ENCODE measurements around the gene EGLN3.

DNA sequence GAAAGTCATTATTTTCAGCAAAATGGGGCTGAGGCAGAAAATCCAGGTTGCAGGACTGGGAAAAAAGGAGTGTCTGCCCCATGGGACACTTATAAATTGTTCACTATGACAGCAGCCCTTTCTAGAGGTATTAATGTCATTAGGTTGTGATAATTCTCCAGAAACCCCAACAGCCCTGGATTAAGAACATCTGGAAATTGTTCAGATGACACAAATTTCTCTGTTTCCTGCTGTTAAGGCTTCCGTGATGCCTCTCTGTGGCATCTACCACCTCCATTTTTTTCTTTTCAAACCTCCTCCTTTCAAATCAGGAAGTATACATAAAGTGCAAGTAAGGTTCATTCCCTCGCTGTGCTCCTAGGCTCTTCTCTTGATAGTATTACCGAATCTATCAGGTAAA is 25.6 kb downstream of the EGLN3 start:
- TF ChIP-seq, protein P1, sequence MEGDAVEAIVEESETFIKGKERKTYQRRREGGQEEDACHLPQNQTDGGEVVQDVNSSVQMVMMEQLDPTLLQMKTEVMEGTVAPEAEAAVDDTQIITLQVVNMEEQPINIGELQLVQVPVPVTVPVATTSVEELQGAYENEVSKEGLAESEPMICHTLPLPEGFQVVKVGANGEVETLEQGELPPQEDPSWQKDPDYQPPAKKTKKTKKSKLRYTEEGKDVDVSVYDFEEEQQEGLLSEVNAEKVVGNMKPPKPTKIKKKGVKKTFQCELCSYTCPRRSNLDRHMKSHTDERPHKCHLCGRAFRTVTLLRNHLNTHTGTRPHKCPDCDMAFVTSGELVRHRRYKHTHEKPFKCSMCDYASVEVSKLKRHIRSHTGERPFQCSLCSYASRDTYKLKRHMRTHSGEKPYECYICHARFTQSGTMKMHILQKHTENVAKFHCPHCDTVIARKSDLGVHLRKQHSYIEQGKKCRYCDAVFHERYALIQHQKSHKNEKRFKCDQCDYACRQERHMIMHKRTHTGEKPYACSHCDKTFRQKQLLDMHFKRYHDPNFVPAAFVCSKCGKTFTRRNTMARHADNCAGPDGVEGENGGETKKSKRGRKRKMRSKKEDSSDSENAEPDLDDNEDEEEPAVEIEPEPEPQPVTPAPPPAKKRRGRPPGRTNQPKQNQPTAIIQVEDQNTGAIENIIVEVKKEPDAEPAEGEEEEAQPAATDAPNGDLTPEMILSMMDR (IDR thresholded peaks at IDR 0.05) = no peak
- no peak for TF ChIP-seq POLR2AphosphoS5 (IDR thresholded peaks at IDR 0.05; ENCODE audit: low read depth, low read length)
- TF ChIP-seq, protein P2, sequence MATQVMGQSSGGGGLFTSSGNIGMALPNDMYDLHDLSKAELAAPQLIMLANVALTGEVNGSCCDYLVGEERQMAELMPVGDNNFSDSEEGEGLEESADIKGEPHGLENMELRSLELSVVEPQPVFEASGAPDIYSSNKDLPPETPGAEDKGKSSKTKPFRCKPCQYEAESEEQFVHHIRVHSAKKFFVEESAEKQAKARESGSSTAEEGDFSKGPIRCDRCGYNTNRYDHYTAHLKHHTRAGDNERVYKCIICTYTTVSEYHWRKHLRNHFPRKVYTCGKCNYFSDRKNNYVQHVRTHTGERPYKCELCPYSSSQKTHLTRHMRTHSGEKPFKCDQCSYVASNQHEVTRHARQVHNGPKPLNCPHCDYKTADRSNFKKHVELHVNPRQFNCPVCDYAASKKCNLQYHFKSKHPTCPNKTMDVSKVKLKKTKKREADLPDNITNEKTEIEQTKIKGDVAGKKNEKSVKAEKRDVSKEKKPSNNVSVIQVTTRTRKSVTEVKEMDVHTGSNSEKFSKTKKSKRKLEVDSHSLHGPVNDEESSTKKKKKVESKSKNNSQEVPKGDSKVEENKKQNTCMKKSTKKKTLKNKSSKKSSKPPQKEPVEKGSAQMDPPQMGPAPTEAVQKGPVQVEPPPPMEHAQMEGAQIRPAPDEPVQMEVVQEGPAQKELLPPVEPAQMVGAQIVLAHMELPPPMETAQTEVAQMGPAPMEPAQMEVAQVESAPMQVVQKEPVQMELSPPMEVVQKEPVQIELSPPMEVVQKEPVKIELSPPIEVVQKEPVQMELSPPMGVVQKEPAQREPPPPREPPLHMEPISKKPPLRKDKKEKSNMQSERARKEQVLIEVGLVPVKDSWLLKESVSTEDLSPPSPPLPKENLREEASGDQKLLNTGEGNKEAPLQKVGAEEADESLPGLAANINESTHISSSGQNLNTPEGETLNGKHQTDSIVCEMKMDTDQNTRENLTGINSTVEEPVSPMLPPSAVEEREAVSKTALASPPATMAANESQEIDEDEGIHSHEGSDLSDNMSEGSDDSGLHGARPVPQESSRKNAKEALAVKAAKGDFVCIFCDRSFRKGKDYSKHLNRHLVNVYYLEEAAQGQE (IDR thresholded peaks at IDR 0.05; ENCODE audit: insufficient read depth in 1 of 2, low read depth in 2 of 2, low read length in 1 of 2) = no peak
- no peak for TF ChIP-seq TCF7L2 (IDR thresholded peaks at IDR 0.05; ENCODE audit: low read depth, low read length)
